Measurements from ENCODE around the gene TMEM63C.

Gene TMEM63C

GRCh38 chr14:77259025-77259715, 77.6 kb downstream of the TMEM63C start:
- DNase-seq (ENCODE audit: low spot score), result no peak

GRCh38 chr14:77260199-77260598, 78.6 kb downstream of the TMEM63C start:
- no peak for DNase-seq (ENCODE audit: low spot score)

GRCh38 chr14:77260631-77261030, 79.0 kb downstream of the TMEM63C start:
- no peak for DNase-seq (ENCODE audit: low spot score)

DNA sequence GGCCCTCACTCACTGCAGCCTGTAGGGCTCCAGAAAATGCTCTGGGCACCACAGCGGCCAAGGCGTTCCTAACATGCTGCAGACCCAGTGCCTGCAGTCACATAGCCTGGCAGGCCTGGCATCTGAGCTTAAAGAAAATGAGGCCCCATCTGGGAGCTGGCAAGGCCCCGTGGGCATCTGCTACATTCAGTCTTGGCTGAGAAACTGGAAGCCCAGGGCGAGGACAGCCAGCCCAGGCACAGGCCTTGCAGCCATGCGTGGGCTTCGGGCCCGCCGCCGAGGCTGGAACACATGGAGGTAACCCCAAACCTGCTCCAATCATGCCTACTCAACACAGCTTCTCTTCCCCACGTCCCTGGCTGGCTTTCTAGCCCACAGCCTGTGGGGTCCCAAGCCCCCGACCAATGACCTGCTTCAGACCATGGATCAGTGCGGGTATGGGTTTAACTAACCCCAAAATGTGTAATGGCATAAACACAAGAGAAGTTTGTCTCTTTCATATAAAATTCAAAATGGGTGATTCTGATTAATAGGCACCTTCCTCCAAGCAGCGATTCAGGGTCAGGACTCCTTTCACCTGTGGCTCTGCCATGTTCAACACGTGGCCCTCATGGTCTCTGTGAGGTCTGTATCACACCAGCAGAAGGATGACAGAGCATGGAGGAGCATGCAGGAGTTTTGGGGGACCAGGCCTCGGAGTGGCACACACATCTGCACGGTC, 83.0 kb downstream of the TMEM63C start:
- DNase-seq (ENCODE audit: low spot score), result no peak

DNA sequence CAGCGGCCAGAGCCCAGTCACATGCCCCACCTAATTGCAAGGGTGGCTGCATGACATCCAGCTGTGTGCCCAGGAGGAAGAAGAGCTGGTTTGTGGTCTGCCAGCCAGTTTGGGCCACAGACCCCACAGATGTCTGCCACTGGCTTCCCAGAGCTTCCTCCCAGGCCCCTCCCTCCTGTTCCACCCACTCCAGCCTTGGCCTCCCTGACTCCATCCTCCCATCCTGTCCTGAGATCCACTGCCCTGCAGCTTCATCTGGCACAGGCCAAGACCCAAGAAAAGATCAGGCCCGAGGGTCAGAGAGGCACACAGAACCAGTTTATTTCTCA, 83.6 kb downstream of the TMEM63C start:
- no peak for DNase-seq (ENCODE audit: low spot score)

DNA sequence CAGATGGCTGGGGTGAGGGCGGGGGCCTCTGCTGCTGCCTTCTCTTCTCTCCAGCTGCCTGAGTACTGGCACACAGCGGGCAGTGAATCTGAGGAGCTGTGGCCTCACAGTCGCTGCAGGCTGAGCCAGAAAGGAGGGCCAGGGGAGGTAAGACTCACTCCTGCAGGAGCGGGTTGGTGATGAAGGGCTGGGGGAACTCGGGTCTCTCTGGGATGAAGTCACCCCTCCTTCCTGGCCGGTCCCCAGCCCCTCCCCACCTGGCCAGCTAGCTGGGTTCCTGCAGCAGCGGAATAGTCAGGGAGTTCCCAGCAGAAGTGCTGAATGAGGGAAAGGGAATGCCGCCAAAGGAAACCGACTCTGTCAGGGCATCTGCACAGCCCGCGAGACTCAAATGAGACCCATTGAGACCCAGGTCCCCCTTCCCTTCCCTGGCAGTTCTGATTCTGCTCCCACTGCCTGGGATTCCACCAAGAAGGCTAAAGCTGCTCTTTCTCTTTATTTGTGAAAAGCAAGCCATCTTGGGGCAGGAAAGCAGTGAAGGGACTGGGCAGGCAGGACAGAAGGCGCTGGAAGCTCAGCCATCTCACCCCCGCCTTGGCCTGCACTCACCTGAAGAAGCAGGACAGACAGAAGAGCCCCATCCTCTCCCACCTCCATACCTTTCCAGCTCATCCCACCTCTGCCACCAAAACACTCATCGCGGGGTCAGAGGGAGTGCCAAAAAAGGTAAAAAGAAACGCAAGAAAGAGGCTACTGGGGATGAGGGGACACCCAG, 84.2 kb downstream of the TMEM63C start:
- no peak for DNase-seq (ENCODE audit: low spot score)

DNA sequence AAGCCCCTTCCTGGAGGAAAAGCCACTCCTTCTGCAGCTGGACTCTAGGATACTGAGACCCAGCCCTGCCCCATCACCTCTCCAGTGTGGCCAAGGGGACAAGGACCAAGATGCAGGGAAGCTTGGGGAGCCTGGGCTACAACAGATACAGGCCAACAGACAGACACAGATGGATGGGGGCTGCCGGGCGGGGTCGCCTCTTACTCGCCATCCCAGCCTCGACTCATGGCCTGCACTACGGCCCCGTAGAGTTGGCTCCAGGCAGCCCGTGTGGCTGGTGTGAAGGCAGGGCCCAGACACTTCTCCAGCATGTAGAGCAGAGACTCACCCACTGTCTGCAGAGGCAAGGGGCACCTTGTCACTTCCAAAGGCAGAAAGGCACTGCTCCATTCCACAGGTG, 84.7 kb downstream of the TMEM63C start:
- DNase-seq (ENCODE audit: low spot score), result no peak

GRCh38 chr14:77267937-77268699, 86.5 kb downstream of the TMEM63C start:
- no peak for DNase-seq (ENCODE audit: low spot score)

DNA sequence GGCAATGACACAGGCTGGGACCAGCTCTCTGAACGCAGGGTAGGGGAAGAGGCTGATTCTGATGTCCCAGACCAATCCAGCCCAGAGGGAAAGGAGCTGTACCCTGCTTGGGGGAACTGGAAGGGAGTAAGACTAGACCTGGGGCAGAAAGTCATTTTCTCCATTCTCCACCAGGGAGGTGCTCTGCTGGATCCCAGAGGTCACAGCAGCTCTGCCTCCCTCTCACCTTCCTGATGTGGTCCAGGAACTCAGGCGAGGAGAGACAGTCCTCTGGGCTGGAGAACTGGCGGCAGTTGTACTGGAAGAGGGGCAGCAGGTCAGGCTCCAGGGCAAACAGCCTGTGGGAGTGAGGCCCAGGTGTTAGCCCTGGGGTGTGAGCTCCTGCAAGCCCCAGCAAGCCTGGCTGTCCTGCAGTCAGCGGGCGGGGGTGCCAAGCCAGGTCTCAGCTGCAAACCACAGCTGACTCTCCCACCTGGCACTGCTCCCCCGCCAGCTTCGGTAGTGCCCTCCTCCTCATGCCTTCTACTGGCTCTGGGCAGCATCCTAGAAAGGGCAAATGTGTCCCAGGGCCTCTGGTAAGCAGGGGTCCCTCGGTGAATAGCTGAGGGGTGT, 87.5 kb downstream of the TMEM63C start:
- peak; percentile 37 for DNase-seq (ENCODE audit: low spot score)

- DNase-seq (ENCODE audit: low spot score), result no peak
Observed at GRCh38 chr14:77270361-77271112, 88.9 kb downstream of the TMEM63C start.

DNA sequence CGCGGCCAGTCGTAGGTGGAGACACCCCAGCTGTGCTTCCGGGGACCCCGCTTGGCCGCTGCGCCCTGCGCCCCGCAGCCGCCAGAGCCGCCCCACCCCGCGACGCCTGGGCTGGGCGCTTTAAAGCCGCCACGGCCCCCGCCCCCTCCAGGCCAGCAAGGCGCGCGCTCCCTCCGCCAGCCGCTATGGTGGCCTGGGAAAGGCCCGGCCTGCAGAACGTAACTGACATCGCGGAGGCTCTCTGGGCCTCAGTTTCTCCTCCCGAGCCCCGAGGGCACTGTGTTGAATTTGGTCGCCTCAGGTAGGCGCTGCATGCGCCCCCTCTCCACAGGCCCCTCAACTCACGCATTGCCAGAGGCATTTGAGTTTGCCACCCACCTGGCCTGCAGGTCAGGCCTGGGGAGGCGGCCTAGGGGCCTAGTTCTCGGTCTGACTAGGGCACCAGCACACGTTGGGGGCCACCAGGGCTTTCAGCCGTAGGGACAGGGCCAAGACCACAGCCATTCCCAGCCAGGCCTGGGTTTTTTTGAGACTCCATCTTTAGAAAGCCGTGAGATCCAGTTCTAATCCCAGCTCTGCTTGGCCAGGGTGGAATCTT, 89.6 kb downstream of the TMEM63C start, which contains the start of gene NGB:
TSS of gene NGB (minus strand) at position 94 of the 598 bp plus-strand sequence. CDS start 269 bp downstream, outside the sequence.
- no peak for DNase-seq (ENCODE audit: low spot score)

GRCh38 chr14:77272261-77272660, 90.7 kb downstream of the TMEM63C start:
- no peak for DNase-seq (ENCODE audit: low spot score)

GRCh38 chr14:77273796-77274195, 92.2 kb downstream of the TMEM63C start:
- DNase-seq (ENCODE audit: low spot score), result no peak

DNA sequence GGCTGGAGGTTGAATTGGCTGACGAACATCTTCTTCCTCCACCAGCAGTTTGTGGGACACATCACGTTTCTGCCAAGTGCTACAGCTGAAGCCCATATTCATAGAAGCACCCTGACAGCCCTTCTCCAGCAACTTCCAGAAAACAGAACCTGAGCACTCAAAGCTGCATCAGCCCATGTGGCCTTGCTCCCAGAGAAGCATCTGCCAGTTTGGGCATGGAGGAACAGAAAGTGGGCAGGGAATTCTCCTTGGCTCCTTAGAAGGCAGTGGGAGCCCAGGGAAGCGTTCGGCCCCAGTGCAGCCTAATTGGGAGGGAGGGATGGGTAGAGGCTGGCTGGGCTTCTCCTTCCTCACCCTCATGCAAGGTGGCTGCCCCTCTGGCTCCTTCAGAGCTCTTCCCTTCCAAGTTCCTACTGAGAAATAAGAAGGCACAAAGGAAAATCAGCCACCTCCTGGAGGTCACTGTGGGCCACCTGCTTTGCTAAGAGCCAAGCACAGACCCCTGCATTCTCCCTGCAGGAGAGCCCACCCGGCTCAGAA, 93.5 kb downstream of the TMEM63C start:
- no peak for DNase-seq (ENCODE audit: low spot score)

DNA sequence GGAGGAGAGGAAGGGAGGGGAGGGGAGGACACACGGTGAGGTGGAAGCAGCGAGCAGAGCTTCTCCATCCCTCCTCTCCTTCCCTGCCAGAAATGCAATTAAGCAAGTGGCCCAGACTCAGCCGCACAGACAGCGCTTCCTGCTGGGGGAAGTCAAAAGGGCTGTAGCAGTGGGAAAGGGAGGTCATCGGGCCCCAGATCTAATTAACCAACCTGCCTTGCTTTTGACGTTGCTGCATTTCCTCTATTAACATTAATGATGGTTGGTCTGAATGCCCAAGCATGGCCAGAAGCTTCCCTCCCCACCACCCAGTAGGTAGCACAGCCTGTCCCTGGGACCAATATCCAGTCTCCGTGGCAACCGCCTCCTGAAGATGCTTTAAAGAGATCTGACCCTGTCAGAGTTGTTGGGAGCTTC, 94.0 kb downstream of the TMEM63C start:
- DNase-seq (ENCODE audit: low spot score), result no peak

- no peak for DNase-seq (ENCODE audit: low spot score)
Observed at GRCh38 chr14:77276295-77276935, 94.8 kb downstream of the TMEM63C start.

GRCh38 chr14:77276959-77277358, 95.4 kb downstream of the TMEM63C start:
- no peak for DNase-seq (ENCODE audit: low spot score)

DNA sequence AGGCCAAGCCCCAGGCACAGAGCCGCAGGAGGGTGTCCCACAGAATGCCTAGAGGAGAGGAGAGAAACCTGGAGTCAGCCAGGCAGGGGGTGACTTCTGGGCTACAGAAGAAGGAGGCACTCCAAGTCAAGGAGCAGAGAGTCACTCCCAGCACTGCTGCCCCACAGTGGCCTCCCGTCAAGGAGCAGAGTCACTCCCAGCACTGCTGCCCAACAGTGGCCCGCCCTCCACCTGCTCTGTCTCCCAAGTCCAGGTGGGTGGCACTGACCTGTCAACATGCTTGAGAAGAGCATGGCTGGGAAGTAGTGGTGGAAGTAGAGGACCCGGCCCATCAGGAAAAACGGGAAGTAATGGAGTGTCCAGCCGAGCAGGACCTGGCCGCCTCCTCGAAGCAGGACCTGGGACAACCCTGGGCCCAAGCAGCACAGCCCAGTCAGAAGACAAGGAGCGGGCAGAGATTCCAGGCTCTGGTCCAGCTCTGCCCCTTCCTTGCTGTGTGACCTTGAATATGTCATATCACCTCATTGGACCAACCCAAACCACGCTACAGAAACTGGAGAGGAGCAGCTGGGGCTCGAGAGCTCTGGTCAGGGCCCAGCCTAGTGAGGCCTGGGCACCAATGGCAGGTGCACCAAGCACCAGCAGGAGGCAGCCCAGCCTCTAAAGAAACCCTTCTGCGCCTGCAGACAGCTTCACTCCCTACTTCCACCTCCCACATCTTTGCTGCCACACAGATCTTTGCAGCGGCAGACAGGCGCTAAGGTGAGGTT, 97.0 kb downstream of the TMEM63C start:
- no peak for DNase-seq (ENCODE audit: low spot score)

- no peak for DNase-seq (ENCODE audit: low spot score)
Observed at GRCh38 chr14:77279719-77280118, 98.1 kb downstream of the TMEM63C start.
